DOHH2 (cell line): ENCODE results near the gene LRTM2.

Experiments
- EZH2phosphoT487 ChIP-seq: fragments of 200-600 bp; sonication (generic); IDR thresholded peaks from 2 replicates; pipeline ENCODE4 v1.6.1; 2017; ENCODE audit warnings: borderline replicate concordance, mild to moderate bottlenecking, antibody characterized with exemption, low read length, moderate library complexity, mixed read lengths
- TF ChIP-seq, protein P1 (sequence below): fragments of 200-600 bp; sonication (generic); IDR thresholded peaks from one replicate; pipeline ENCODE4 v1.5.1; 2014; ENCODE audit warnings: antibody characterized with exemption, mild to moderate bottlenecking, low read depth, low read length; ENCODE audit not compliant: poor library complexity, severe bottlenecking

DNA sequence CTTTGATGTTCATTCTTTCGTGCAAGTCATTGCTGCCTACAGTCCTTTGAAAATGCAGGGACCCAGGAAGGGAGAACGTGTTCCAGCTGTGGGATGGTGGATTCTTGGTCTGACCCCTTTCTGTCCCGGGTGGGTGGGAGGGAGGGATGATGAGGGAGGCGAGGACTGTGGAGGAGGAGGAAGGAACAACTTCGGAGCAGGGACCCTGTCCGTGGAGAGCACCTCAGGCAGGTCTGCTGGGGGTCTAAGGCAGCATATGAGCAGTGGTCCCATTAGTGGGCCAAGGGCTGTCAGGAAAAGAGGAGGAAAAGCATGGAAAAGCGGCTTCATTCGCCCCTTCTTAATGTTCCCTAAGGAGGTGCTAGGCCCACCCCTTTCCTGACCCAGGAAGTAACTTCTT, 62.0 kb downstream of the LRTM2 start:
- TF ChIP-seq, protein P1, sequence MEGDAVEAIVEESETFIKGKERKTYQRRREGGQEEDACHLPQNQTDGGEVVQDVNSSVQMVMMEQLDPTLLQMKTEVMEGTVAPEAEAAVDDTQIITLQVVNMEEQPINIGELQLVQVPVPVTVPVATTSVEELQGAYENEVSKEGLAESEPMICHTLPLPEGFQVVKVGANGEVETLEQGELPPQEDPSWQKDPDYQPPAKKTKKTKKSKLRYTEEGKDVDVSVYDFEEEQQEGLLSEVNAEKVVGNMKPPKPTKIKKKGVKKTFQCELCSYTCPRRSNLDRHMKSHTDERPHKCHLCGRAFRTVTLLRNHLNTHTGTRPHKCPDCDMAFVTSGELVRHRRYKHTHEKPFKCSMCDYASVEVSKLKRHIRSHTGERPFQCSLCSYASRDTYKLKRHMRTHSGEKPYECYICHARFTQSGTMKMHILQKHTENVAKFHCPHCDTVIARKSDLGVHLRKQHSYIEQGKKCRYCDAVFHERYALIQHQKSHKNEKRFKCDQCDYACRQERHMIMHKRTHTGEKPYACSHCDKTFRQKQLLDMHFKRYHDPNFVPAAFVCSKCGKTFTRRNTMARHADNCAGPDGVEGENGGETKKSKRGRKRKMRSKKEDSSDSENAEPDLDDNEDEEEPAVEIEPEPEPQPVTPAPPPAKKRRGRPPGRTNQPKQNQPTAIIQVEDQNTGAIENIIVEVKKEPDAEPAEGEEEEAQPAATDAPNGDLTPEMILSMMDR: no peak
- TF ChIP-seq EZH2phosphoT487: no peak
